OCI-LY3 (cell line): ENCODE measurements around the gene SMPDL3B.

ENCODE experiments used
- H2AFZ ChIP-seq: fragments of 200-600, 300-600 bp; shearing (Covaris generic); 2 replicates; pipeline ENCODE4 v1.6.0; 2014; ENCODE audit warnings: antibody characterized with exemption, low read depth, low read length
- H3K27ac ChIP-seq: fragments of 200-600, 300-600 bp; sonication (generic); 2 replicates; pipeline ENCODE4 v1.5.1; 2014; ENCODE audit warnings: mild to moderate bottlenecking, low read length, moderate library complexity, mixed read lengths
- H3K27me3 ChIP-seq: fragments of 200-600, 300-600 bp; sonication (generic); 2 replicates; pipeline ENCODE4 v1.6.1; 2014; ENCODE audit warnings: low read depth, low read length, mixed read lengths
- H3K36me3 ChIP-seq: fragments of 200-600, 300-600 bp; sonication (generic); replicated peaks from 2 replicates; pipeline ENCODE3; 2014; ENCODE audit warnings: low read depth, low read length, mixed read lengths
- H3K4me1 ChIP-seq: fragments of 300-600, 200-600 bp; sonication (generic); 2 replicates; pipeline ENCODE4 v1.6.1; 2014; ENCODE audit warnings: low read length, mixed read lengths
- H3K4me2 ChIP-seq: fragments of 200-600, 300-600 bp; sonication (generic); 2 replicates; pipeline ENCODE4 v1.6.1; 2014; ENCODE audit warnings: low read length, mixed read lengths
- H3K4me3 ChIP-seq: fragments of 300-600, 200-600 bp; sonication (generic); 2 replicates; pipeline ENCODE4 v1.5.1; 2014; ENCODE audit warnings: antibody characterized with exemption, mild to moderate bottlenecking, low read length, moderate library complexity
- H3K79me2 ChIP-seq: fragments of 300-600, 200-600 bp; shearing (Covaris generic); 2 replicates; pipeline ENCODE4 v1.6.1; 2014; ENCODE audit warnings: mild to moderate bottlenecking, low read length, mixed read lengths
- H3K9ac ChIP-seq: fragments of 300-600, 200-600 bp; shearing (Covaris generic); 2 replicates; pipeline ENCODE4 v1.6.0; 2014; ENCODE audit warnings: mild to moderate bottlenecking, low read length, moderate library complexity
- H3K9me3 ChIP-seq: fragments of 200-600, 300-600 bp; shearing (Covaris generic); 2 replicates; pipeline ENCODE4 v1.6.1; 2014; ENCODE audit warnings: low read length, mixed read lengths; ENCODE audit not compliant: insufficient read depth
- H4K20me1 ChIP-seq: fragments of 200-600, 300-600 bp; sonication (generic); 2 replicates; pipeline ENCODE4 v1.6.1; 2016; ENCODE audit warnings: low read length, mixed read lengths; ENCODE audit not compliant: insufficient read depth
- CTCF ChIP-seq: fragments of 200-600, 300-600 bp; sonication (generic); IDR thresholded peaks from 2 replicates; pipeline ENCODE4 v1.5.1; 2014; ENCODE audit warnings: antibody characterized with exemption, low read length, low read depth
- EZH2phosphoT487 ChIP-seq: fragments of 200-600 bp; shearing (Covaris generic); IDR thresholded peaks from 2 replicates; pipeline ENCODE4 v1.6.1; 2018; ENCODE audit warnings: antibody characterized with exemption, mixed run types, low read depth

The SMPDL3B gene

GRCh38 chr1:27955076-27955475 is 20.3 kb downstream of the SMPDL3B start:
- Histone ChIP-seq H3K79me2 (no peaks in the 10 kb centered on the region), H3K4me3 (no peak overlapping the region), H2AFZ (no peak overlapping the region), H4K20me1 (no peaks in the 10 kb centered on the region), H3K27ac (no peak overlapping the region), H3K4me1 (peaks cover 6% of the 10 kb centered on the region; the same call in 1 of the 2 replicates), H3K9me3 (no peaks in the 10 kb centered on the region), H3K36me3 (no peaks in the 10 kb centered on the region), H3K27me3 (no peaks in the 10 kb centered on the region), H3K4me2 (no peak overlapping the region), H3K9ac (no peak overlapping the region)
- TF ChIP-seq EZH2phosphoT487 (no peak), CTCF (no peak)

- H4K20me1 ChIP-seq = no peaks in the 10 kb centered on the region
Observed at GRCh38 chr1:27956761-27957160, 22.0 kb downstream of the SMPDL3B start.

DNA sequence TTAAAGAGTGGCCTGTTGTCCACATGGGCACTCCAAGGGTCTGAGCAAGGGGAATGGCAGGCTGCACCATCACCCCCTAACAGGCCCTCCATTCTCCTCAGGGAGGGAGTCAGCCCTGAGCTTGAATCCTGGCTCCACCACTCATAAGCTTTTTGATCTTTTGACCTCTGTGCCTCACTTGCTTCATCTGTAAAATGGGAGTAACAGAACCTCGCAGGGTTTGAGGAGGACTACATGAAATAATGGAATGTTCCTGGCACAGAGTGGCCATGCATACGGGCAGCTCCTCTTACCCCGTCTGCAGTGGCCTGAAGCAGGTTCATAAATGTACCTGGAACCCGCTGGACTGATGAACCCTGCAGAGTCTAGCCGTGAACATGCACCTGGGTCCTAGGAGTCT is 22.9 kb downstream of the SMPDL3B start:
- Histone ChIP-seq H3K27me3 (no peaks in the 10 kb centered on the region), H3K4me1 (peaks cover 6% of the 10 kb centered on the region; the same call in 1 of the 2 replicates), H4K20me1 (no peaks in the 10 kb centered on the region), H3K4me3 (no peak overlapping the region), H3K9ac (no peak overlapping the region), H3K79me2 (no peaks in the 10 kb centered on the region), H3K4me2 (no peak overlapping the region), H2AFZ (no peak overlapping the region), H3K9me3 (no peaks in the 10 kb centered on the region), H3K36me3 (no peaks in the 10 kb centered on the region), H3K27ac (no peak overlapping the region)
- TF ChIP-seq EZH2phosphoT487 (no peak), CTCF (no peak)

More at GRCh38 chr1:27956761-27957160, 22.0 kb downstream of the SMPDL3B start:
- Histone ChIP-seq H3K36me3 (no peaks in the 10 kb centered on the region), H3K4me3 (no peak overlapping the region), H3K4me1 (peaks cover 6% of the 10 kb centered on the region; the same call in 1 of the 2 replicates), H3K27ac (no peak overlapping the region), H3K9ac (no peak overlapping the region), H3K4me2 (no peak overlapping the region), H3K27me3 (no peaks in the 10 kb centered on the region), H2AFZ (no peak overlapping the region), H3K9me3 (no peaks in the 10 kb centered on the region), H3K79me2 (no peaks in the 10 kb centered on the region)
- no peak for TF ChIP-seq EZH2phosphoT487
- TF ChIP-seq CTCF = no peak

DNA sequence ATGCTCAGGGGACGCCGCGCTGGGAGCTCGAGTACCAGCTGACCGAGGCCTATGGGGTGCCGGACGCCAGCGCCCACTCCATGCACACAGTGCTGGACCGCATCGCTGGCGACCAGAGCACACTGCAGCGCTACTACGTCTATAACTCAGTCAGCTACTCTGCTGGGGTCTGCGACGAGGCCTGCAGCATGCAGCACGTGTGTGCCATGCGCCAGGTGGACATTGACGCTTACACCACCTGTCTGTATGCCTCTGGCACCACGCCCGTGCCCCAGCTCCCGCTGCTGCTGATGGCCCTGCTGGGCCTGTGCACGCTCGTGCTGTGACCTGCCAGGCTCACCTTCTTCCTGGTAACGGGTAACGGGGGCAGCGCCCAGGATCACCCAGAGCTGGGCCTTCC is 23.7 kb downstream of the SMPDL3B start:
- Histone ChIP-seq H3K79me2 (no peaks in the 10 kb centered on the region), H2AFZ (no peak overlapping the region), H3K4me1 (peaks cover 6% of the 10 kb centered on the region; the same call in 1 of the 2 replicates), H4K20me1 (no peaks in the 10 kb centered on the region), H3K4me3 (no peak overlapping the region), H3K4me2 (no peak overlapping the region), H3K27ac (no peak overlapping the region), H3K9me3 (no peaks in the 10 kb centered on the region), H3K27me3 (no peaks in the 10 kb centered on the region), H3K36me3 (no peaks in the 10 kb centered on the region), H3K9ac (no peak overlapping the region)
- TF ChIP-seq EZH2phosphoT487 (no peak), CTCF (no peak)
